PC-9 (cell line): Measurements from ENCODE around the gene FMO4. TPM values are rescaled to one million over a fixed set of nuclear protein-coding genes. Genes with fewer than 3 reads are reported as not detected.
"Not testable (repeated sequence)": the region's sequence is repeated elsewhere in the genome, so short reads cannot be mapped to it uniquely, and the experiment has no call there.

Experiments
- BruUV-seq: library from RNA; stranded (reverse); fragments of 400-500 nt; replicated peaks from 2 replicates; lab custom pipeline; 2021; lab: Mats Ljungman, UMichigan
- CTCF ChIA-PET: fragments of 300-600 bp; sonication (Branson Sonifier 250); formaldehyde crosslinking; loops from one replicate; lab custom pipeline; 2022; ENCODE audit warnings: antibody characterized with exemption; lab: Charles Lee
- POLR2A ChIA-PET: fragments of 300-600 bp; sonication (Branson Sonifier 250); formaldehyde crosslinking; loops from one replicate; lab custom pipeline; 2022; ENCODE audit warnings: antibody characterized with exemption; ENCODE audit not compliant: unreplicated experiment; lab: Charles Lee
- DNase-seq, 2 experiments: peaks; one replicate each; pipeline versions ENCODE4 v3.0.0 to v3.0.0-alpha.2; 2015 to 2022; ENCODE audit warnings: mixed read lengths in 1 of 2
- H2AFZ ChIP-seq: fragments of 200-600 bp; sonication (generic); 2 replicates; pipeline ENCODE4 v1.8.1; 2017; ENCODE audit warnings: antibody characterized with exemption
- H3F3A ChIP-seq: fragments of 200-600 bp; sonication (generic); 2 replicates; pipeline ENCODE4 v1.8.1; 2017; ENCODE audit warnings: antibody characterized with exemption, mild to moderate bottlenecking, low read depth; ENCODE audit not compliant: insufficient read depth
- H3K27ac ChIP-seq: fragments of 200-600 bp; sonication (generic); 2 replicates; pipeline ENCODE4 v1.6.1; 2016; ENCODE audit warnings: mixed run types
- H3K27me3 ChIP-seq: fragments of 200-600 bp; sonication (generic); 2 replicates; pipeline ENCODE4 v1.6.1; 2016; ENCODE audit warnings: low read depth, mixed run types; ENCODE audit not compliant: insufficient read depth
- H3K36me3 ChIP-seq: fragments of 200-600 bp; sonication (generic); 2 replicates; pipeline ENCODE4 v1.6.1; 2016; ENCODE audit warnings: low read depth, mixed run types
- H3K4me1 ChIP-seq: fragments of 200-600 bp; sonication (generic); replicated peaks from 2 replicates; pipeline ENCODE4 v1.6.1; 2016; ENCODE audit warnings: mixed run types; ENCODE audit not compliant: insufficient read depth
- H3K4me2 ChIP-seq: fragments of 200-600 bp; sonication (generic); 2 replicates; pipeline ENCODE4 v1.6.1; 2017; ENCODE audit warnings: mixed run types
- H3K4me3 ChIP-seq: fragments of 200-600 bp; sonication (generic); 2 replicates; pipeline ENCODE4 v1.6.1; 2016; ENCODE audit warnings: mixed run types
- H3K79me2 ChIP-seq: fragments of 200-600 bp; sonication (generic); 2 replicates; pipeline ENCODE4 v1.6.1; 2017; ENCODE audit warnings: low read depth, mixed run types
- H3K9me2 ChIP-seq: fragments of 200-600 bp; sonication (generic); 2 replicates; pipeline ENCODE4 v1.8.1; 2017; ENCODE audit warnings: mild to moderate bottlenecking; ENCODE audit not compliant: insufficient read depth
- H3K9me3 ChIP-seq: fragments of 200-600 bp; sonication (generic); 2 replicates; pipeline ENCODE4 v1.8.1; 2016; ENCODE audit warnings: low read depth; ENCODE audit not compliant: insufficient read depth
- H4K20me1 ChIP-seq: fragments of 200-600 bp; sonication (generic); 2 replicates; pipeline ENCODE4 v1.8.1; 2017; ENCODE audit not compliant: insufficient read depth
- EZH2 ChIP-seq: fragments of 200-600 bp; sonication (generic); IDR thresholded peaks from 2 replicates; pipeline ENCODE4 v1.8.0; 2017; ENCODE audit warnings: antibody characterized with exemption, low read depth
- intact Hi-C: fragments of 100-400 bp; cut with micrococcal nuclease; formaldehyde crosslinking; loops from one replicate; pipeline ENCODE4 v1.10.0; 2022; ENCODE audit not compliant: unreplicated experiment
- total RNA-seq: library from RNA; stranded (reverse); gene quantifications from 2 replicates; pipeline ENCODE4 v1.2.3, GENCODE V29; 2021
- TF ChIP-seq, protein P1 (sequence below): fragments of 200-600 bp; sonication (generic); conservative IDR thresholded peaks from 2 replicates; pipeline ENCODE4 v1.6.1; 2017; ENCODE audit warnings: mixed run types, antibody characterized with exemption, mild to moderate bottlenecking, moderate library complexity

The FMO4 gene
- total RNA-seq, 1 experiment from 2014 or later = 0.61 TPM

DNA sequence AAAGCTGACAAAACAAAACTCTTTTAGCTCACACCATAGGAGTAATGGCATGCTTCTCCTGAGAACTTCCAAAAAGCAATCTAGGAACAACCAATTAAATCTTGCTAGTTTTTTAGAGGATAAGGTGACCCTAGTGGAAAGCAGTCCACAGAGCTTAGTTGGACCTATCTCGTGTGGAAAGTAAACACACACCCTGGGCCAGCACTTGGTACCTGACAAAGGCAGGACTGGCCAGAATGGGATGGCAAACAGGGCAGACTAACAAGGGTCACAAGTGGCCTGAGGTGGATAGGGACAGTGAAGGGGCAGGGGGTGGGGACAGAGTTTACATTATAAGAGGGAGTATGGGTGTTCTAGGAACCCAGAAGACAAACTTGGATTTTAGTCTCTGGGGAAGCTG, 22.0 kb downstream of the FMO4 start:
- no TSS peak for BruUV-seq
- H3K4me1 ChIP-seq = no peaks in the 10 kb centered on the region
- no peaks in the 10 kb centered on the region for H3K36me3 ChIP-seq
- H3K9me2 ChIP-seq = no peaks in the 10 kb centered on the region; the same call in 1 of the 2 replicates
- TF ChIP-seq EZH2 = no peak
- TF ChIP-seq, protein P1, sequence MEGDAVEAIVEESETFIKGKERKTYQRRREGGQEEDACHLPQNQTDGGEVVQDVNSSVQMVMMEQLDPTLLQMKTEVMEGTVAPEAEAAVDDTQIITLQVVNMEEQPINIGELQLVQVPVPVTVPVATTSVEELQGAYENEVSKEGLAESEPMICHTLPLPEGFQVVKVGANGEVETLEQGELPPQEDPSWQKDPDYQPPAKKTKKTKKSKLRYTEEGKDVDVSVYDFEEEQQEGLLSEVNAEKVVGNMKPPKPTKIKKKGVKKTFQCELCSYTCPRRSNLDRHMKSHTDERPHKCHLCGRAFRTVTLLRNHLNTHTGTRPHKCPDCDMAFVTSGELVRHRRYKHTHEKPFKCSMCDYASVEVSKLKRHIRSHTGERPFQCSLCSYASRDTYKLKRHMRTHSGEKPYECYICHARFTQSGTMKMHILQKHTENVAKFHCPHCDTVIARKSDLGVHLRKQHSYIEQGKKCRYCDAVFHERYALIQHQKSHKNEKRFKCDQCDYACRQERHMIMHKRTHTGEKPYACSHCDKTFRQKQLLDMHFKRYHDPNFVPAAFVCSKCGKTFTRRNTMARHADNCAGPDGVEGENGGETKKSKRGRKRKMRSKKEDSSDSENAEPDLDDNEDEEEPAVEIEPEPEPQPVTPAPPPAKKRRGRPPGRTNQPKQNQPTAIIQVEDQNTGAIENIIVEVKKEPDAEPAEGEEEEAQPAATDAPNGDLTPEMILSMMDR = no peak
- no peaks in the 10 kb centered on the region for H3K27me3 ChIP-seq
- no peaks in the 10 kb centered on the region for H3F3A ChIP-seq
- intact Hi-C loops = no loop called here
- no peak for DNase-seq
- ChIA-PET POLR2A (no interaction called here), CTCF (no interaction called here)
- H3K27ac ChIP-seq = no peak overlapping the region
- H3K9me3 ChIP-seq = no peaks in the 10 kb centered on the region
- H2AFZ ChIP-seq = no peak overlapping the region
- H3K79me2 ChIP-seq = no peaks in the 10 kb centered on the region
- no peak overlapping the region for H3K4me2 ChIP-seq
- H4K20me1 ChIP-seq = no peaks in the 10 kb centered on the region
- H3K4me3 ChIP-seq = no peak overlapping the region

- H2AFZ ChIP-seq, BruUV-seq, POLR2A ChIA-PET, H3F3A ChIP-seq, H3K9me3 ChIP-seq, H3K79me2 ChIP-seq, H3K27me3 ChIP-seq, H3K27ac ChIP-seq, H3K4me3 ChIP-seq, H4K20me1 ChIP-seq, H3K9me2 ChIP-seq, CTCF ChIA-PET, H3K4me1 ChIP-seq, DNase-seq, H3K4me2 ChIP-seq, intact Hi-C loops, H3K36me3 ChIP-seq: not testable (repeated sequence)
These were observed 25.4 kb downstream of the FMO4 start for GRCh38 chr1:171339345-171339744.

- DNase-seq = no peak
- no peak overlapping the region for H2AFZ ChIP-seq
- H3K9me2 ChIP-seq = no peaks in the 10 kb centered on the region; the same call in 1 of the 2 replicates
- no peaks in the 10 kb centered on the region for H3F3A ChIP-seq
- intact Hi-C loops = no loop called here
- H3K4me3 ChIP-seq = no peak overlapping the region
- H3K27ac ChIP-seq = no peak overlapping the region
- ChIA-PET CTCF (no interaction called here), POLR2A (no interaction called here)
- H3K36me3 ChIP-seq = no peaks in the 10 kb centered on the region
- no peaks in the 10 kb centered on the region for H4K20me1 ChIP-seq
- no peak for TF ChIP-seq EZH2
- TF ChIP-seq, protein P1 = no peak
- no TSS peak for BruUV-seq
- no peaks in the 10 kb centered on the region for H3K9me3 ChIP-seq
- H3K4me2 ChIP-seq = no peak overlapping the region
- no peaks in the 10 kb centered on the region for H3K4me1 ChIP-seq
- no peaks in the 10 kb centered on the region for H3K27me3 ChIP-seq
- no peaks in the 10 kb centered on the region for H3K79me2 ChIP-seq
These were observed 29.9 kb downstream of the FMO4 start for GRCh38 chr1:171343727-171344472.

DNA sequence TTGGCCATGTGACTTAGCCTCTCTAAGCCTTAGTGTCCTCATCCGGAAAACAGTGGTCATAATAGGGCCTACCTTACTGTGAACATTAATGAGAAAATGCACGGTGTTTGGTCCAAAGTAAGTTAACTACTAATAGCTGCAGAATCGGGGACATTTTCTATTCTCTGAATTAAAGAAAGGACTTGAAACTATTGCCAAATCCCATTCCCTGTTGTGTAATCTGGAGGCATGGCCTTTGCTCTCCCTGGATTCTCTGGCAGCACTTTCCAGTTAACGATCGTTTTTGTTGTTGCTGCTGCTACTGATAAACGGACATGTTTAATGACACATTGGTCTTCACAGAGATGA, 30.5 kb downstream of the FMO4 start:
- no peaks in the 10 kb centered on the region for H3F3A ChIP-seq
- CTCF ChIA-PET = no interaction called here
- intact Hi-C loops = no loop called here
- H3K79me2 ChIP-seq = no peaks in the 10 kb centered on the region
- no peaks in the 10 kb centered on the region for H4K20me1 ChIP-seq
- H3K9me3 ChIP-seq = no peaks in the 10 kb centered on the region
- H3K4me2 ChIP-seq = no peak overlapping the region
- no TSS peak for BruUV-seq
- no peaks in the 10 kb centered on the region; the same call in 1 of the 2 replicates for H3K9me2 ChIP-seq
- H2AFZ ChIP-seq = no peak overlapping the region
- no peak for DNase-seq
- H3K27ac ChIP-seq = no peak overlapping the region
- no peaks in the 10 kb centered on the region for H3K27me3 ChIP-seq
- POLR2A ChIA-PET = no interaction called here
- H3K36me3 ChIP-seq = no peaks in the 10 kb centered on the region
- no peak for TF ChIP-seq EZH2
- TF ChIP-seq, protein P1 = no peak
- no peak overlapping the region for H3K4me3 ChIP-seq
- H3K4me1 ChIP-seq = no peaks in the 10 kb centered on the region
